Naive B cell (primary cell): ENCODE results near the gene ANO8. TPM values are rescaled to one million over a fixed set of nuclear protein-coding genes. Genes with fewer than 3 reads are reported as not detected.

Experiments used
- ATAC-seq, 2 donors: fragments of 150-1000 bp; cut with Tn5 transposase; 2 replicates each; pipeline ENCODE4 v1.10.0; 2021; ENCODE audit warnings: low read depth in 2 of 2, mild to moderate bottlenecking in 2 of 2, moderate library complexity in 2 of 2
- DNase-seq: peaks from one replicate; pipeline ENCODE4 v3.0.0; 2022
- H3K27ac Mint-ChIP-seq, 6 donors: one replicate each; pipeline ENCODE4 v1.8.0; 2020 to 2022; ENCODE audit warnings: mild to moderate bottlenecking in 6 of 6, mixed read lengths in 6 of 6, moderate library complexity in 5 of 6, inconsistent platforms in 2 of 6
- H3K27me3 Mint-ChIP-seq, 3 donors: one replicate each; pipeline ENCODE4 v1.8.0; 2021 to 2022; ENCODE audit warnings: mixed read lengths in 3 of 3, mild to moderate bottlenecking in 1 of 3
- H3K36me3 Mint-ChIP-seq, 2 donors: one replicate each; pipeline ENCODE4 v1.8.0; 2020 to 2022; ENCODE audit warnings: mixed read lengths in 2 of 2, inconsistent platforms in 1 of 2, mild to moderate bottlenecking in 1 of 2
- H3K4me1 Mint-ChIP-seq, 3 donors: one replicate each; pipeline ENCODE4 v1.8.0; 2020 to 2022; ENCODE audit warnings: mixed read lengths in 3 of 3, inconsistent platforms in 1 of 3, mild to moderate bottlenecking in 1 of 3, moderate library complexity in 1 of 3
- H3K4me3 Mint-ChIP-seq, 8 donors: one replicate each; pipeline ENCODE4 v1.8.0; 2020 to 2022; ENCODE audit warnings: mild to moderate bottlenecking in 8 of 8, mixed read lengths in 8 of 8, moderate library complexity in 8 of 8, inconsistent platforms in 2 of 8
- H3K9me3 Mint-ChIP-seq, 7 donors: one replicate each; pipeline ENCODE4 v1.8.0; 2020 to 2022; ENCODE audit warnings: mixed read lengths in 7 of 7, mild to moderate bottlenecking in 5 of 7, inconsistent platforms in 2 of 7, moderate library complexity in 1 of 7
- polyA plus RNA-seq, 6 donors: library from polyadenylated mRNA; unstranded; fragments of 300-500 nt; fragmentation: Illumina TruSeq; gene quantifications; one replicate each; pipeline ENCODE4 v1.2.3, GENCODE V29; 2021; ENCODE audit warnings: low read depth in 6 of 6

ANO8 gene
- polyA plus RNA-seq, 6 donors from 2014 or later = not detected

DNA sequence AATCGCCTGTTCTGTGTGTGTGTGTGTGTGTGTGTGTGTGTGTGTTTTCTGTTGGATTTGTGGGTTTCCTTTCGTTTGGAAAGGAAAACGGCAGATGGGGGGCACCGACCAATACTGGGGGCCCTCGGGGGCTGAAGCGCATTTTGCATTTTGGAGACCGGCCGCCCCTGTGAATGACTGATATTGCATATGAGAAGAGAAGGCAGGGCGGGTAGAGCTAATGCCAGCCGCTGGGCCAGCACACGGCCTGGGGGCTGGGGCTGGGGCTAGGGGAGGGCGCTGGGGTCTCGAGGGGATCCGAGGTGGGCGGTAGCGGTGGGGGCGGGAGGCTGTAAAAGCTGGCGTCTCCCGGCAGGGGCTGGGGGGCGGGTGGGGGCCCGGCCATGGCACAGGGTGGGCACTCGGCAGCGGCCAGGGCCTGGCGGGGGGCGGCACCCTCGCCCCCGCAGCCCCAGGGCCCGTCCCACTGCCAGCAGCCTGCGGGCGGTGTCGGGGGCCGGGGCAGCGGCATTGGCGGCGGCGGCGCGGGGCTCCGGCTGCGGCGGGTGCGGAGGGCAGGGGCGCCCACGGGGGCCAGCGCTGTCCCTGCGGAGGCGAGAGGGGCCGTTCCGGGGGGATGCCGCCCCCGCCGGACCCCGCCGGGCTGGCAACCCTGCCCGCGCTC, 11.2 kb downstream of the ANO8 start:
- DNase-seq = no peak
- H3K27ac Mint-ChIP-seq = peak overlapping the region in 1 of 6 donors; percentile 81

DNA sequence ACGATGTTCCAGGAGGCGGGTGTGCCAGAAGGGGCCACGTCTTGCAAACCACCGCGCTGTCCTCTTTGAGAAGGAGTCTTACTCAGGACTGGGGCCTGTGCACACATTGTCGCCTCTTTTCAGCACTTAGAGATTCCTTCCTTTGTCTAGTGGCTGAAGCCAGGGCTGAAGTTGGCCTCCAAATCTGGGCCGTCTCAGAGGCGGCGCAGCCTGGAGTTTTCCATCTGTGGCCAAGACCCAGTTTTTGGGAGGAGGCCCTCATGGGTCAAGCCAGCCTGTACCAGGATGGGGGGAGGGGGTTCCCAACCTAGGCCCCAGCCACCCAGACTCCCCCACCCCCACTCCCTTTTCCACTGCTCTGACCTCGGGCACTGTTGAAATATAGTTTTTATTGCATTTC, 11.8 kb downstream of the ANO8 start:
- DNase-seq (no peak), ATAC-seq (no peak)
- H3K4me1 Mint-ChIP-seq = peaks cover 0 to 11% (median 9%) of the 10 kb centered on the region in 3 donors
- H3K9me3 Mint-ChIP-seq = no peaks in the 10 kb centered on the region
- peak overlapping the region in 3 of 8 donors; percentile 47 to 77 (median 63) for H3K4me3 Mint-ChIP-seq
- H3K27ac Mint-ChIP-seq = no peak overlapping the region
- H3K27me3 Mint-ChIP-seq = no peaks in the 10 kb centered on the region
- peaks cover 8 to 14% of the 10 kb centered on the region in 2 donors for H3K36me3 Mint-ChIP-seq

More for the DNA sequence above, 11.2 kb downstream of the ANO8 start:
- Mint-ChIP-seq H3K4me1 (peaks cover 0 to 12% (median 11%) of the 10 kb centered on the region in 3 donors), H3K4me3 (peak overlapping the region in 3 of 8 donors; percentile 47 to 77 (median 63)), H3K36me3 (peaks cover 8 to 14% of the 10 kb centered on the region in 2 donors), H3K9me3 (no peaks in the 10 kb centered on the region), H3K27me3 (no peaks in the 10 kb centered on the region)
- ATAC-seq = no peak

GRCh38 chr19:17321655-17322489, 12.8 kb downstream of the ANO8 start:
- peaks cover 0 to 9% (median 7%) of the 10 kb centered on the region in 3 donors for H3K4me1 Mint-ChIP-seq
- H3K36me3 Mint-ChIP-seq = peaks cover 8 to 14% of the 10 kb centered on the region in 2 donors
- ATAC-seq = no peak
- no peaks in the 10 kb centered on the region for H3K27me3 Mint-ChIP-seq
- no peak overlapping the region for H3K27ac Mint-ChIP-seq
- no peak overlapping the region for H3K4me3 Mint-ChIP-seq
- H3K9me3 Mint-ChIP-seq = no peaks in the 10 kb centered on the region
- DNase-seq = no peak

GRCh38 chr19:17320435-17320834, 14.2 kb downstream of the ANO8 start:
- Mint-ChIP-seq H3K27ac (no peak overlapping the region), H3K27me3 (no peaks in the 10 kb centered on the region), H3K36me3 (peaks cover 8 to 21% of the 10 kb centered on the region in 2 donors), H3K4me1 (peaks cover 0 to 10% (median 10%) of the 10 kb centered on the region in 3 donors), H3K4me3 (no peak overlapping the region), H3K9me3 (no peaks in the 10 kb centered on the region)
- DNase-seq (no peak), ATAC-seq (no peak)

DNA sequence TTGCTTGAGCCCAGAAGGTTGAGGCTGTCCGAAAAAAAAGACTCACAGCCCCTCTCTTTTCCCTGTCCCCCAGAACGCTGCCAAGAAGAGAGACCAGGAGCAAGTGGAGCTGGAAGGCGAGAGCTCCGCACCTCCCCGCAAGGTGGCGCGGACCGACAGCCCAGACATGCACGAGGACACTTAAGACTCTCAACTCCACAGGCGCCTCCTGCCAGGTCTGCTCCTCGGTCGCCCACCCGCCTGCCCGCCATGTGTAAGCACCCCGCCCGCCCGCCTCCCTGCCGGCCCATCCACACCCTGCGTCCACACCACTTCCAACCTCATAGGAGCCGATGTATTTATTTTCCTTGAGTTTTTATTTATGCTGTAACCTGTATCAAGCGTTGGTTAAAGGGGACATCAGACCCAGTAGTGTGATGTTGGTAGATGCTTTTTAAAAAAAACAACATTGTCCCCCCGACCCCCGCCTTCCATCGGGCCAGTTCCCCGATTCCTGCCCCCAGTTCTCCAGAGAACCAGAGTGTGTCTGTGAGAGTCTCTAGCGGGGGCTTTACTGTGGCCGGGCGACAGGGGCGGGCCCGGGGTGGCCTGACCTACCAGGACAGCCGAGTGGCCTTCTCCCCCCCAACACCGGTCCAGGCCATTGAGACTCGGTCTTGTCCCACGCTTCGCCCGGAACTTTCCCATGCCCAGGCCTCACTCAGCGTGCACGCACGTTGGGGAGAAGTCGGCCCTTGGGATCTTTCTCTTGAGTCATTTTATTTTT, 15.0 kb downstream of the ANO8 start:
- Mint-ChIP-seq H3K27me3 (no peaks in the 10 kb centered on the region), H3K4me1 (peaks cover 0 to 10% (median 10%) of the 10 kb centered on the region in 3 donors), H3K9me3 (no peaks in the 10 kb centered on the region), H3K4me3 (no peak overlapping the region), H3K27ac (peak overlapping the region in 1 of 6 donors; percentile 73), H3K36me3 (peaks cover 8 to 21% of the 10 kb centered on the region in 2 donors)
- ATAC-seq (no peak), DNase-seq (no peak)

- H3K4me3 Mint-ChIP-seq = no peak overlapping the region
- DNase-seq (no peak), ATAC-seq (no peak)
- peaks cover 8 to 21% of the 10 kb centered on the region in 2 donors for H3K36me3 Mint-ChIP-seq
- no peaks in the 10 kb centered on the region for H3K27me3 Mint-ChIP-seq
- no peaks in the 10 kb centered on the region for H3K9me3 Mint-ChIP-seq
- H3K27ac Mint-ChIP-seq = no peak overlapping the region
- H3K4me1 Mint-ChIP-seq = peaks cover 3 to 10% (median 10%) of the 10 kb centered on the region in 3 donors
Measured at GRCh38 chr19:17318966-17319365, 15.7 kb downstream of the ANO8 start.

- H3K27me3 Mint-ChIP-seq = no peaks in the 10 kb centered on the region
- ATAC-seq (no peak), DNase-seq (no peak)
- peaks cover 18 to 37% (median 25%) of the 10 kb centered on the region in 3 donors for H3K4me1 Mint-ChIP-seq
- H3K4me3 Mint-ChIP-seq = peak overlapping the region in 1 of 8 donors; percentile 67
- H3K27ac Mint-ChIP-seq = no peak overlapping the region
- no peaks in the 10 kb centered on the region for H3K9me3 Mint-ChIP-seq
- H3K36me3 Mint-ChIP-seq = peaks cover 0 to 7% of the 10 kb centered on the region in 2 donors
Measured at GRCh38 chr19:17314007-17314593, 20.6 kb downstream of the ANO8 start.

- Mint-ChIP-seq H3K27ac (no peak overlapping the region), H3K27me3 (no peaks in the 10 kb centered on the region), H3K4me3 (peak overlapping the region in 3 of 8 donors; percentile 30 to 79 (median 35)), H3K4me1 (peaks cover 27 to 46% (median 37%) of the 10 kb centered on the region in 3 donors), H3K9me3 (no peaks in the 10 kb centered on the region), H3K36me3 (peaks cover 0 to 7% of the 10 kb centered on the region in 2 donors)
- ATAC-seq = no peak
- no peak for DNase-seq
Measured at GRCh38 chr19:17312189-17313113, 22.2 kb downstream of the ANO8 start.

DNA sequence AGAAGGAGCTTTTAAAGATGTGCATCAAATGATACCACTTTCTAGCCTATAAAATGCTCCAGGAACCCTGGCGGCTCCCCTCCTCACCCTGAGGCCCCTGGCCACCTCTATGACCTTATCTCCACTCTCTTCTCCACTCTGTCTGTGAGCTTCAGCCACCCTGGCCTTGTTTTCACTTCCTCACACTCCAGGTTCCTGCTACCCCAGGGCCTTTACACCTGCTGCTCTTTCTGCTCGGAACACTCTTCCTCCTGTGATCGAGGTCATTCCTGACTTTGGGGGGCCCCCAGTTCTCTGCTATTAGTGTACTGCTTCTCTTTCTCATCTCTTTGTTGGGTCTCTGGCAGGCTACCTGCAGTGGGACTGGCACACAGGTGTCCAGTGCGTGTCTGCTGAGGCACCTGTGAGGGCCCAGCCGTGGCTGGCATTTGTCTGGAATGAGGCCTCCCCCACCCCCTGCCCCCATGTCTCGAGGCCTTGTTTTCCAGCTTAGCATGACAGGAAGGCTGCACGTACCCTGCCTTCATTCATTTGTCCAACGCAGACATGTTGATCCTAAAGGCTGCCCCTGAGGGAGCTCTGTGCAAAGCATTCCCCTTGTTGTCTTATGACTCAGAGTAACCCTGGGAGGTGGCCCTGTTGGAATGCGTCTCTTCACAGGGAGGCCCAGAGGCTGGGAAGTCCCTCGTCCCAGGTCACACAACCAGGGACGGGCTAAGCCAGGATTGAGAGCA, 23.0 kb downstream of the ANO8 start:
- Mint-ChIP-seq H3K4me3 (peak overlapping the region in 7 of 8 donors; percentile 42 to 95 (median 75)), H3K4me1 (peaks cover 27 to 46% (median 45%) of the 10 kb centered on the region in 3 donors), H3K27ac (no peak overlapping the region), H3K9me3 (no peaks in the 10 kb centered on the region), H3K27me3 (no peaks in the 10 kb centered on the region), H3K36me3 (peaks cover 0 to 7% of the 10 kb centered on the region in 2 donors)
- DNase-seq (no peak), ATAC-seq (no peak)

- ATAC-seq (no peak), DNase-seq (no peak)
- Mint-ChIP-seq H3K27me3 (no peaks in the 10 kb centered on the region), H3K4me3 (peak overlapping the region; percentile 92 to 99 (median 98)), H3K4me1 (peaks cover 26 to 56% (median 50%) of the 10 kb centered on the region in 3 donors), H3K36me3 (no peaks in the 10 kb centered on the region), H3K27ac (peak overlapping the region; percentile 92 to 97 (median 94)), H3K9me3 (no peaks in the 10 kb centered on the region)
Measured at GRCh38 chr19:17309965-17310461, 24.6 kb downstream of the ANO8 start.

DNA sequence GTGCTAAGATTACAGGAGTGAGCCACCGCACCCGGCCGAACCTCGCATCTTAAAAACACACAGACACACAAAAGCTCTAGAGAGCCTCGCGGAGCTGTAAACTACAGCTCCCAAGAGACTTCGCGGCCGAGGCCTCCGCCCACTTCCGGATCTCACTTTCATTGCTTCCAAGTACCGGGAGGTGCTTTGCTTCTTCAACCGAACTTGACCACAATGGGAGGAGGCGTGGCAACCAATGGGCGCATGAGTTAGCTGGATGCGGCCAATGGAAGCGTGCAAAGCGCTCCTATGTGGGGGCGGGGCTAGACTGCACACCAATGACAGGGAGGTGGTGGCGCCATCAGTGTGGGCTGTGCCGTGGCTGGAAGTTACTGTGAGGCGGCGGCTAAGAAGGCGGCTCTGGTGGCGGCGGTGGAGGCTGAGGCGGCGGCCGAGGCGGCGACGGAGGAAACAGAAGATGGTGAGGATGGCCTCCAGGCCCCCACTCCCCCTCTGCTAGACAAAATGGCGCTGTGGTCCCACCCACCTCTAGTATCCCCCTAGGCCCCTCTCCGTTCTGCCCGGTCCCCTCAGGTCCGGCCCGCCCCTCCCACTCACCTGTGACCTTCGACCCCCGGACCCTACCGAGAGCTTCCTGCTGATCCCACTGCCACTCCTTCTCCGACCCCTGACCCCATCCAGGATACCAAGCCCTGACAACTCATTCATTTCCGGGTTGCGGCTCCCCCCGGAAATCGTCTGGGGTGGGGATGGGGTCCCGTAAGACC, 25.3 kb downstream of the ANO8 start, which contains the start of gene DDA1:
TSS of gene DDA1 (plus strand) at position 366 of the 767 bp plus-strand sequence. CDS start at position 458, 92 bp downstream.
- H3K9me3 Mint-ChIP-seq = no peaks in the 10 kb centered on the region
- no peaks in the 10 kb centered on the region for H3K27me3 Mint-ChIP-seq
- peak; percentile 74 to 76 for ATAC-seq
- DNase-seq = peak; percentile 99
- H3K4me1 Mint-ChIP-seq = peaks cover 30 to 62% (median 56%) of the 10 kb centered on the region in 3 donors
- H3K36me3 Mint-ChIP-seq = no peaks in the 10 kb centered on the region
- peak within 1 kb of the TSS; percentile 92 to 99 (median 98) for H3K4me3 Mint-ChIP-seq
- H3K27ac Mint-ChIP-seq = peak within 1 kb of the TSS; percentile 92 to 97 (median 94)
